NCI-H748 (cell line): ENCODE results near the gene NFATC1.

Experiments used
- DNase-seq: peaks from one replicate; lab custom pipeline; 2025; ENCODE audit not compliant: unreplicated experiment; lab: John Stamatoyannopoulos, UW

The NFATC1 gene

DNA sequence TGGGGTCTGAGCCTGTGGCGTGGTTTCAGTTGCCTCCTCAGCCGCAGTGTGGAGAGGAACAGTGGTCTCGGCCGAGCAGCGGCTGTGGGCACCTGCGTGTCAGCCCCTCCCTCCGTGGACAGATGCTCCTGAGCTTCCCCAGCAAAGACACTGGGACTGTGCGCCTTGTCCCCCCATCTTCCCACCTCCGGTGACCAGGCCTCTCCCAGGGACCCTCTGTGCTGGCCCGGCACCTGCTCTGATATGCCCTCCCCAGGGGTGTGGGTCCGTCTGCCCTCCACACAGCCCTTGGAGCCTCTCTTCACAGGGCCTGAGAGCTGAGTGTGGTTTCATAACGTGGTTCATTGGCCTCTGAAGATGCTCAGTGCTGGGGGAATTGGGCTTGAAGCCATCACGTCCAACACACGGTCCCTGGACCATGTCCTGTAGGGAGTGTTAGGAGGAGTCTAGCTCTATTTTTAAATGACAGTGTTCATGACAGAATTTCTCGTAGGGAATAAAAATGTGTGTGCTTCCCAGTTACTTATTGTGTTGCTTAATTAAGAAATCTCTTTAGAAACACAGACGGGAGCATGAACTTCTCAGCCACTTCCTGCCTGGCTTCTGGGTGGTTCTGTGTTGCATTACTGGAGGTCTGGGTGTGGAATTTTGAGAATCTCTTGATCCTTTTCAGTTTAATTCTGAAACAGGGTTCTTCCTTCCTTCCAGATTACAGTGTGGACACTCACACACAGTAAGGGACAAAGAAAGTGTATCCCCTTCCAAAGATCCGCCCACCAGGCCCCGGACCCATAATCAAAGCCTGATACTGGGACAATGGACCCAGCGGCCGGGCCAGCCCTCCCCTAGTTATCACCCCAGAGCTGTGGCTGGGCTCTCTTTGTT lies 110.7 kb downstream of the NFATC1 start:
- no peak for DNase-seq

DNA sequence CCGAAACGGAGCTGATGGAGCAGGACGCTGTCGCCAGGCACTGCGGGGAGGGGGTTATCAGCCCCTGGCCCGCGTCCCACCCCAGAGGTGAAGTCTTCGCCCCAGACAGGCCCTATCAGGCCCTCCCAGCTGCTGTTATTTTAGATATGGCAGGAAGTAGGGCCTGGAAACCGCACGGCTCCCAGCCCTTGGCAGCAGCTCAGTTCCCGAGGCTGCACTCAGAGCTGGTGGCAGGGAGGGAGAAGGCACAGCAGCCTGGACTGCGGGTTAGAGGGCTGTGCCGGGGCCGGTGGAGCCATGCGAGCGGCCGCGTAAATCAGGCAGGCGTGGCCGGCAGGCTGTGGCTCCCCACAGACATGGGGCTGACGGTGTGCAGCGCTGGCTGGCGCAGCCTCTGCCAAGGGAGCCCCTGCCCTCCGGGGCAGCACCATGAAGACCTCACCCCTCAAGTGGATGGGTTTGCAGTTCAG lies 111.4 kb downstream of the NFATC1 start:
- DNase-seq = no peak

DNA sequence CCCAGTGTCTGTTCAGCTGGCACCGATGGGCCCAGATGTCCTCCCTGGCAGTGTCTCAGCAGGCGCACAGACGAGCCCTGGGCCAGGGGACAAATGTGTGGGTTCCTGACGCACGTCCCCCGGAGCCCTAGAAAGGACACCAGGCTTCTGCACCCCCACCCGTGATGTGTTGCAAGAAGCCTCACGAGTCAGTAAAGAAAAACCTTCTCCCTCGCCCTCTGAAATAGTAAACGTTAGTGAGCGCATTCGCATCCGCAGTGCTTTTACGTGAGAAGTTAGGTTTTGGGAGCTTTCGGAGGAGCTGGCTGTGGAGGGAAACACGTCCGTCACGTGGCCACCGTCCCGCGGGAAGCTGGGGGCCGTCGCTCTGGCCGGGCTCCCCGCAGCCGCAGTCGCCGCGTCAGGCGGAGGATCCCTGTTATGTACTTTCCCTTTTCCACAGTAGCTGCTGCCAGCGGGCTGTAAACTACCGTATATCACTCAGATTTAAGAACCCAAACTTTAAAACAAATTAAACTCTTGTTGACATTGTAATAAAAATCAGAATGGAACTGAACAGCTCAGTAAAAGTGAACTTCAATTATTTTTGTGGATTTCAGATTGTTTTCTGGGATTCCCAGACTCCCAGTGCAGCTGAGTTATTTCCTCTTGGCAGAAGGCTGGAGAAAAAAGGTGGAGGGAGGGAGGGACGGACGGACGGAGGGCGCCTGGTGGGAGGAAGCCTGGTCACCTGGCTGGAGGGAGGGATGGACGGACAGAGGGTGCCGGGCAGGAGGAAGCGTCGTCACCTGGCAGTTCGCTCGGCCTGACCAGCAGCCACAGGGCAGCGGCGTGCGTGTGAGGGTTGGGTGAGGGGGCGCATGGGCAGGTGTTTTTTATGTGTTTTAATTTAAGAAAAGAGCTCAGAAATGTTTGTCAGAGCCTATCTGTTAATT lies 112.1 kb downstream of the NFATC1 start:
- DNase-seq = no peak

DNA sequence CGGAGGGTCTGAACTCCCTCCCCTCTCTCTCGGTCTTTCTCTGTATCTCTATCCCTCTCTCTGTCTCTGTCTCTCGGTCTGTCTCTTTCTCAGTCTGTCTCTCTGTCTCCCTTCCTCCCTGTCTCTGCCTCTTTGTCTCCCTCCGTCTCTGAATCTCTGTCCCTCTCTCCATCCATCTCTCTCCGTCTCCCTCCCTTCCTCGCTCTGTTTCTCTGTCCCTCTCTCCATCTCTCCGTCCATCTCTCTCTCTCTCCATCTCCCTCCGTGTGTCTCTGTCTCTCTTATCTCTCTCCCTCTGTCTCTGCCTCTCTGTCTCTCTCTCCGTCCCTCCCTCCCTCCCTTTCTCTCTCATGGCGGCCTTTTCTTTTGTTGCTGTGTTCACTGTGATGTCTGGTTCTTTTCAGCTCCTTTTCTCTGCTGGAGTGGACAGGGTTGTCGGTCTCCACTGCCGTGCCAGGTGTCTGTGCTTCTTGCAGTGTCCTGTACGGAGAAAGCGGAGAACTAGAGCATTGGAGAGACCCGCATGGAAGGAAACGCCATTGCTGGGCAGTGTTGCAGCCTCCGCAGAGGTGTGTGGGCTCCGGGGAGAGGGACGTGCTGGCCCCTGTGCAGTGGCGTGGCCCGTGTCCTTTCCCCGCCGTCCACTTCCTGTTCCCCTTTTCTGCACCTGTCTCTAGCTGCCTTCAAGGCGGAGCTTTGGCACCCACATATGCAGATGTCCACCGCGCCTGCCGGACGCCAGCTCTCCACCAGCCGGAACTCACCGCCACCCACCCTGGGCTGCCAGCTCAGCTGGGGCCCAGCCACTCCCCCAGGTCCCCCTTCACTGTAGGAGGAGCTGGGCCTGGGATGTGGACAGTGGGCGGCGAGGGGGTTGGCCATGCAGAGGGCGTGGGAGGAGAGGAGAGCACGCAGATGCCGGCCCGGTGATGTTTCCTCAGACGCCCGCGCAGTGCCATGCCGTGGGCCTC lies 113.1 kb downstream of the NFATC1 start:
- DNase-seq = no peak

- no peak for DNase-seq
These were observed 113.8 kb downstream of the NFATC1 start for GRCh38 chr18:79509536-79509930.

DNA sequence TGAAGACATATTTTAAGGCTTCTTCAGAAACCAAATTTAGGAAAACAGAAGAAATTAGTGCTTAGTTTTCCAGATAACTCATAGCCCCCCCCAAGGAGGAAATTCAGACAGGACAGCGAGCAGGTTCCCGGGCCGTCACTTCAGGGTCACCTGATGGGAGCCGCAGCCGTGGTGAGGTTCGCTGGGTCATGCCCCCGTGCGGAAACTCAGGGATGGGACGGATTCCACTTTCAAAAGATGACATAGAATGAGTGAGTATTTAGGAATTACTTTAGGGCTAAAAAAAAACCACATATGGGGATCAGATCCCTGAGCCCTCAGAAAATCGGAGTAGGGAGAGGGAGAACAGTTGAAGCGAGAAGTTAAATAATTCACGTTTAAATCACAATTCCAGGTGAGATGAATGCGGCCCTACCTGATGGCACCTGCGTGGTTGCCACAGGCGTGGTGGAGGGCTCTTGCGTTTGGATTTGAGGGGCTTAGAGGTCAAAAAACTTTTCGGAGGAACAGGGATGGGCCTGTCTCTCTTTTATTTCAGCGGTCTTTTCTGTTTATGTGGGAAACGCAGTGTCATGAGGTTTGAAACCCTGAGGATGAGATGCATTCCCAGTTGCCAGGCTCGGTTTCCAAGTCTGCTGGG lies 114.4 kb downstream of the NFATC1 start:
- DNase-seq = no peak

GRCh38 chr18:79510731-79511241 lies 115.1 kb downstream of the NFATC1 start:
- no peak for DNase-seq

DNA sequence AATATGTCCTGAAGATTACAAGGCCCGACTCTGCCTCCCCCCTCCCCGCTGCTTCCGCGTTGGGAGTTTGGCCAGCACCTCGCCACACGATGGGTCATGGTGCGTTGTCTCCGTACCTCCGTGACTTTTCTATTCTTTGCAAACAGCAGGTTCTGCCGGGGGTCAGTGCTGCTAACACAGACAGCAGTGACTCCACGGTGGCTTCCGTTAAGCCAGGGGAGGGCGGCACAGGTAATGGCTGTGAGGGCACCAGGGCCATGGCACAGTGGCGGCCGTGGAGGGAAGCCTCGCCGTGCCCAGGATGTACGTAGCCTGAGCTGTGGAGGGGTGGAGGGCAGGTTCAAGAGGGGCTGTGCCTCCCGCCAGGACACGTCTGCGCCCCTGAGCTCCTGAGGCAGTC lies 115.5 kb downstream of the NFATC1 start:
- DNase-seq = no peak

GRCh38 chr18:79511671-79512301 lies 116.1 kb downstream of the NFATC1 start:
- DNase-seq = no peak

GRCh38 chr18:79512461-79513380 lies 117.0 kb downstream of the NFATC1 start:
- DNase-seq = no peak

DNA sequence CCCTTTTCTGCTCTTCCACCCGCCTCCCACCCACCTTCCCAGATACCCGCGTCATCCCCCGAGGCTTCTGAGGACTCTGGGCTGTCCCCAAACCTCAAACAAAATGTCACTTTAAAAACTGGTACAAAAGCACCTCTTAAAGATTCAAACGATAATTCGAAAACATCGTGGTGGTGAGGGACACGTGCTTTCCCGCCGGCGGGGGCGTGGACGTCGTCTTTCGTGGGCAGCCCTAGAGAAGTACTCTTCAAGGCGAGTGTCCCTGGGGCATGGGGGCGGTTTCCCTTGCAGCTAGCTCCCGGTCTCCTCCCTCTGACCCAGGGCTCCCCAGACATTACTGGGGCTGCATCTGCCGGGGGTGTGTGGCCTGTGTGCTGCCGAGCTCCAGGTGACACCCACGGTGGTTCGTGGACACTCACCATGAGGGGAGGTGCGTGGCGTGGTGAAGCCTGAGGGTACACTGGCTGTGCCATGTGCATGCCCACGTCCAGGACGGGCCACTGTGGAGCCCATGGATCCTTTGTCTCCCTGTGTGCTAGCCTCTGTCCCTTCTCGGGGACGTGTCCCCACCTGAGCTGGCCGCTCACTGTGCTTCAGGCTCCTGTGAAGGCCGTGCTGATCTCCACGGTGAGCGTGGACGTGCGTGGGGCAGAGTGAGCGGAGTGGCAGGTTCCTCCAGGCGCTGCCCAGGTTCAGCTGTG lies 117.8 kb downstream of the NFATC1 start:
- DNase-seq = no peak

DNA sequence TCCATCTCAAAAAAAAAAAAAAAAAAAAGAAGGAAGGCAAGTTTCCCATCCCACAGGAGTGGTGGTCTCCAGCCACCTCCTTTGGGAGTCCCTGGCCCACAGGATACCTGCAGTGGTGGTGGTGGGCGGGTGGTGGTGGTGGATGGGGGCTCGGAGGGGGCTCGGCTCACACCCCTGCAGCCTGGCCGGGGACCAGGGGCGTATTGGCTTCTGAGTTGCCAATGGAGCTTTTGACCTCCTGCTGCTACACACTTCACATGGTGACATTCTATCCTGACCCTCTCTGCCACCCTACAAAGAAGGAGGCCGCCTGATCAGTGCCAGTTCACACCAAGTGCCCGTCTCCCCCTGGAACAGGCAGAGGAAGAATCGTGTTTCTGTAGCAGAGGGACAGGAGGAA lies 119.6 kb downstream of the NFATC1 start:
- no peak for DNase-seq

DNA sequence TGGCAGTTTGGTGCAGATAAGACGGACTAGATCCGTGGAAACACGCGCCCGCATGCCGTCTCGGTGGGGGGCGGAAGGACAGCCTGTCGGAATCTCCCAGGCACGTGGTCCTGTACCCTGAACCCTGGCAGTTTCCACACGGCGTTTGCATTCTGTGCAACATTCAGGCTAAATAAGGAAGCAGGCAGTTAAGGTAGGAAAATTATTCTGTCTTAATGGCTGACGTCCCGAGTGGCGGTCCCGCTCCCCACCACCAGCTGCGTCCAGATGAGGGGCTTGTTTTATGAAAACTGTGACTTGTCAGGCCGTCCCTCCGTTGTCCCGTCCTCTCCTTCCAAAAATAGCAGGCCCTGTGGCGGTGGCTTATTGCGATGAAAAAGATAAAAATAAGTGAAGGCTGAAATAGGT lies 120.2 kb downstream of the NFATC1 start:
- DNase-seq = no peak

- no peak for DNase-seq
These were observed 120.8 kb downstream of the NFATC1 start for GRCh38 chr18:79516441-79516931.

GRCh38 chr18:79517341-79517740 lies 121.6 kb downstream of the NFATC1 start:
- DNase-seq = no peak

- DNase-seq = no peak
These were observed 122.4 kb downstream of the NFATC1 start for GRCh38 chr18:79518028-79518682.

DNA sequence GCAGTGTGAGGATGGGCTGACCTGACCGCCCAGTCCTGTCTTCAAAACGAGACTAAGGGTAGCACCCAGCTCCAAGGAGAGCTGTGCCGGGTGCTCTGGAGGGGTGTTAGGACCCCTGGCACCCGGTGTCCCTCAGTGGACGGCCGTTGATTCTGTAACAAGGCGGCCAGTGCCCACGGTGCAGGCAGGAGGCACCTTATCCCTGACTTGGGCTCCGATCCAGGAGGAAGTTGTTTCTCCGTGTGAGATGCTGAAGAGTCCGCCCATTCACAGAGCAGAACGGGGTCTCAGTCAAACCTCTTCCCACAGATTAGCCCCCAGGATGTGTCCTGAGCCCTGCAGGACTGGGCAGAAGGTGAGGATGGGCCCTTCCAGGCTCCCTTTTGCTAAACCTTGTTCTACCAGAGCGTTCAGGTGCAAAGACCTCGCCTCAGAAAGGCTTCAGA lies 123.0 kb downstream of the NFATC1 start:
- DNase-seq = no peak
